ENCODE data around the gene SMIM14.

The SMIM14 gene

DNA sequence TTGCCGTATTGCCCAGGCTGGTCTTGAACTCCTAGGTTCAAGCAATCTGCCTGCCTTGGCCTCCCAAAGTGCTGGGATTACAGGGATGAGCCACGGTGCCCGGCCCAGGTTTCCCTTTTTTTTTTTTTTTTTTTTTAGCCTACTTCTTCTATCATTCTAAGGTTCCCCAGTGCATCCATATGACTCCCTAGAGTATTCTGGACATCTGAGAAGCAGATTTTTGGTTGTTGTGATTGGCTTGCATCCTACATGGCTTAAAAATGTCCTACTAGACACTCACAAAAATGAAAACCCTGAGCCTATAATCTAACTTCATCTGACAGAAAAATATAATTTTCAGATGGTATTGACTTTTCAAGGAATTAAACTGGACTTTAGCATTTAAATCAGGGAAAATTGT lies 41.7 kb downstream of the SMIM14 start:
- Mint-ChIP-seq H3K36me3 (ENCODE audit: low read depth) (no peaks in the 10 kb centered on the region), H3K9me3 (no peaks in the 10 kb centered on the region), H3K27me3 (ENCODE audit: low read depth) (no peaks in the 10 kb centered on the region), H3K4me1 (ENCODE audit: low read depth) (peaks cover 8% of the 10 kb centered on the region), H3K4me3 (no peak overlapping the region), H3K27ac (no peak overlapping the region)

DNA sequence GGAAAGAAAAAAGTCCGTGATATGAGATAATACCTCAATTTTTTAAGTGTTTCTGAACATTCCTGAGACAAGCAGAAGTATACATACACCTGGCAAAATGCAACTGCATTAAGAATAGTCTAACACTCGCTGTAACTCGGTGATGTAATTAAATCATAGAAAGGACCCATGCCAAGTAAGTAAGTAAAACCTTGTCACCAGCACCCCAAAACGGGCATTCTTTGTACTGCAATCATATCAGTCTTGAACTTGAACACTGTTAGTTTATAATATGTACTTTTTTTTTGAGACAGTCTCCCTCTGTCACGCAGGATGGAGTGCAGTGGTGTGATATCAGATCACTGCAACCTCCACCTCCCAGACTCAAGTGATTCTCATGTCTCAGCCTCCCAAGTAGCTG lies 47.4 kb downstream of the SMIM14 start:
- Mint-ChIP-seq H3K9me3 (no peaks in the 10 kb centered on the region), H3K4me3 (no peak overlapping the region), H3K36me3 (ENCODE audit: low read depth) (no peaks in the 10 kb centered on the region)

GRCh38 chr4:39587881-39588280 lies 50.8 kb downstream of the SMIM14 start:
- no peak overlapping the region for H3K27ac Mint-ChIP-seq
- H3K4me1 Mint-ChIP-seq (ENCODE audit: low read depth): no peaks in the 10 kb centered on the region
- H3K27me3 Mint-ChIP-seq (ENCODE audit: low read depth): no peaks in the 10 kb centered on the region
- H3K4me3 Mint-ChIP-seq: no peak overlapping the region
- no peaks in the 10 kb centered on the region for H3K36me3 Mint-ChIP-seq (ENCODE audit: low read depth)
- no peaks in the 10 kb centered on the region for H3K9me3 Mint-ChIP-seq

More for the DNA sequence above, 47.4 kb downstream of the SMIM14 start:
- no peaks in the 10 kb centered on the region for H3K4me1 Mint-ChIP-seq (ENCODE audit: low read depth)
- H3K27me3 Mint-ChIP-seq (ENCODE audit: low read depth): no peaks in the 10 kb centered on the region
- no peak overlapping the region for H3K27ac Mint-ChIP-seq

GRCh38 chr4:39574946-39575345 lies 63.7 kb downstream of the SMIM14 start:
- no peaks in the 10 kb centered on the region for H3K4me1 Mint-ChIP-seq (ENCODE audit: low read depth)
- H3K4me3 Mint-ChIP-seq: no peak overlapping the region
- no peaks in the 10 kb centered on the region for H3K27me3 Mint-ChIP-seq (ENCODE audit: low read depth)
- no peaks in the 10 kb centered on the region for H3K9me3 Mint-ChIP-seq
- no peak overlapping the region for H3K27ac Mint-ChIP-seq
- H3K36me3 Mint-ChIP-seq (ENCODE audit: low read depth): no peaks in the 10 kb centered on the region

DNA sequence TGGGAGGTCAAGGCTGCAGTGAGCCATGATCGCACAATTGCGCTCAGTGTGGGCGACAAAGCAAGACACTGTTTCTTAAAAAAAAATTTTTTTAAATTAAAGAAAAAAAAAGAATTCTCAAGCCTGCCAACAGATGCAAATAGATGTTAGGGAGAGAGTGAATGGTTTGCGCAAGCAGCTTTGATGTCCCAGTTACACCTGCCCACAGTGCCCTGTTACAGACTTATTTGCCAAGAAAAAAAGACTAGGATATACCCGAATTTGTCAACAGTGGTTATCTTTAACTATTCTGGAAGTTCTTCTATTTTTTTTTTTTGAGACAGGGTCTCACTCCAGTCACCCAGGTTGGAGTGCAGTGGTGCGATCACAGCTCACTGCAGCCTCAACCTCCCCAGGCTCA lies 67.2 kb downstream of the SMIM14 start:
- no peak overlapping the region for H3K4me3 Mint-ChIP-seq
- H3K27ac Mint-ChIP-seq: no peak overlapping the region
- H3K36me3 Mint-ChIP-seq (ENCODE audit: low read depth): no peaks in the 10 kb centered on the region
- no peaks in the 10 kb centered on the region for H3K27me3 Mint-ChIP-seq (ENCODE audit: low read depth)
- no peaks in the 10 kb centered on the region for H3K9me3 Mint-ChIP-seq
- H3K4me1 Mint-ChIP-seq (ENCODE audit: low read depth): no peaks in the 10 kb centered on the region

- Mint-ChIP-seq H3K36me3 (ENCODE audit: low read depth) (peaks cover 3% of the 10 kb centered on the region), H3K9me3 (peaks cover 3% of the 10 kb centered on the region), H3K4me3 (no peak overlapping the region), H3K4me1 (ENCODE audit: low read depth) (no peaks in the 10 kb centered on the region), H3K27ac (no peak overlapping the region), H3K27me3 (ENCODE audit: low read depth) (no peaks in the 10 kb centered on the region)
These were observed 67.6 kb downstream of the SMIM14 start for GRCh38 chr4:39571054-39571453.

- Mint-ChIP-seq H3K4me1 (ENCODE audit: low read depth) (no peaks in the 10 kb centered on the region), H3K36me3 (ENCODE audit: low read depth) (peaks cover 4% of the 10 kb centered on the region), H3K9me3 (peaks cover 12% of the 10 kb centered on the region), H3K4me3 (no peak overlapping the region), H3K27me3 (ENCODE audit: low read depth) (no peaks in the 10 kb centered on the region), H3K27ac (no peak overlapping the region)
These were observed 69.5 kb downstream of the SMIM14 start for GRCh38 chr4:39569209-39569608.

GRCh38 chr4:39568805-39569204 lies 69.9 kb downstream of the SMIM14 start:
- Mint-ChIP-seq H3K36me3 (ENCODE audit: low read depth) (peaks cover 4% of the 10 kb centered on the region), H3K27ac (no peak overlapping the region), H3K9me3 (peaks cover 12% of the 10 kb centered on the region), H3K4me1 (ENCODE audit: low read depth) (no peaks in the 10 kb centered on the region), H3K27me3 (ENCODE audit: low read depth) (no peaks in the 10 kb centered on the region), H3K4me3 (no peak overlapping the region)

DNA sequence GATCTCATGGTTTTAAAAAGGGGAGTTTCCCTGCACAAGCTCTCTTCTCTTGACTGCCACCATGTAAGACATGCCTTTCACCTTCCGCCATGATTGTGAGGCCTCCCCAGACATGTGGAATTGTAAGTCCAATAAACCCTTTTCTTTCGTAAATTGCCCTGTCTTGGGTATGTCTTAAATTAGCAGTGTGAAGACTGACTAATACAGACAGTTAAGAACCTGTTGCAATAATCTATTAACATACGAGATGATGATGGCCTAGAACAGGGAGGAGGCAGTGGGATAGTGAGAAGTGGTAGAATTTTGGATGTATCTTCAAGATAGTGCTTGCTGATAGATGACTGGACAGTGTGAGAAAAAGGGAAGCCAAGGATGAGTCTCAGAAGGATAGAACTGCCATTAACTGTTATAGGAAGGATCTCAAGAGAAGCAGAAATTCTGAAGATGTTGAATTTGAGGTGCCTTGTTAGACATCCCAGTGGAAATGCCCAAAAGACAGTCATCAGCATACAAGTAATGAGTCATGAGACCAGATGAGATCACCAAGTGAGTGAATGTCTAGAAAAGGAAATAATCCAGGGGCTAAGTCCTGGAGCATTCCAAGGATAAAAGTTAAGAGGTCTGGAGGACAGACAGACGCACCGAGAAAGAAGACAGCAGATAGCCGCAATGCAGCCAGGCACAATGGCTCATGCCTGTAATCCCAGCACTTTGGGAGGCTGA lies 72.6 kb downstream of the SMIM14 start:
- H3K4me3 Mint-ChIP-seq: no peak overlapping the region
- no peak overlapping the region for H3K27ac Mint-ChIP-seq
- H3K27me3 Mint-ChIP-seq (ENCODE audit: low read depth): no peaks in the 10 kb centered on the region
- no peaks in the 10 kb centered on the region for H3K4me1 Mint-ChIP-seq (ENCODE audit: low read depth)
- H3K36me3 Mint-ChIP-seq (ENCODE audit: low read depth): peaks cover 4% of the 10 kb centered on the region
- peaks cover 12% of the 10 kb centered on the region for H3K9me3 Mint-ChIP-seq

- Mint-ChIP-seq H3K9me3 (peaks cover 12% of the 10 kb centered on the region), H3K36me3 (ENCODE audit: low read depth) (peaks cover 4% of the 10 kb centered on the region), H3K4me1 (ENCODE audit: low read depth) (no peaks in the 10 kb centered on the region), H3K27me3 (ENCODE audit: low read depth) (peaks cover 3% of the 10 kb centered on the region), H3K27ac (no peak overlapping the region), H3K4me3 (no peak overlapping the region)
These were observed 75.3 kb downstream of the SMIM14 start for GRCh38 chr4:39563346-39563847.

DNA sequence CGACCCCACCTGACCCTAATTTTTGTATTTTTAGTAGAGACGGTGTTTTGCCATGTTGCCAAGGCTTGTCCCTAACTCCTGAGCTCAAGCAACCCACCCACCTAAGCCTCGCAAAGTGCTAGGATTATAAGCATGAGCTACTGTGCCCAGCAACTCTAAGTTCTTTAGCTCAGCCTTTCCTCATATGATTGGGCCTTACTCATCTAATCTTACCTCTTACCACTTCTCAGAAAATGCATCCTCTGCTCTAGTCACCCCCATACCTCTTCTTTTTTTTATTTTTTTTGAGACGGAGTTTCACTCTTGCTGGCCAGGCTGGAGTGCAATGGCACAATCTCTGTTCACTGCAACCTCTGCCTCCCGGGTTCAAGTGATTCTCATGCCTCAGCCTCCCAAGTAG lies 75.9 kb downstream of the SMIM14 start:
- peaks cover 12% of the 10 kb centered on the region for H3K9me3 Mint-ChIP-seq
- H3K27me3 Mint-ChIP-seq (ENCODE audit: low read depth): peaks cover 3% of the 10 kb centered on the region
- H3K4me3 Mint-ChIP-seq: no peak overlapping the region
- no peak overlapping the region for H3K27ac Mint-ChIP-seq
- H3K4me1 Mint-ChIP-seq (ENCODE audit: low read depth): no peaks in the 10 kb centered on the region
- peaks cover 4% of the 10 kb centered on the region for H3K36me3 Mint-ChIP-seq (ENCODE audit: low read depth)

DNA sequence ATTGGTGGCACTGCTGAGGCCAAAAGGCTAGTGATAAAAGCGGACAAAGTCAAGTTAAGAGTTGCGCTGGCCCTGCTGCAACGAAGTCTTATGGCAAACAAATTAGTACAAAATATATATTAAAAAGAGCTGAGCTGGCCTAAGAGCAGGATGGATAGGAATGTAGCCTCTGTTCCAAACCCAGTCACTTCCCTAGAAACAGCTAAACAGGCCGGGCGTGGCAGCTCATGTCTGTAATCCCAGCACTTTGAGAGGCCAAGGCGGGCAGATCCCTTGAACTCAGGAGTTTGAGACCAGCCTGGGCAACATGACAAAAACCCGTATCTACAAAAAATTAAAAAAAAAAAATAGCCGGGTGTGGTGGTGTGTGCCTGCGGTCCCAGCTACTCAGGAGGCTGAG lies 79.0 kb downstream of the SMIM14 start:
- no peak overlapping the region for H3K4me3 Mint-ChIP-seq
- H3K36me3 Mint-ChIP-seq (ENCODE audit: low read depth): no peaks in the 10 kb centered on the region
- no peak overlapping the region for H3K27ac Mint-ChIP-seq
- H3K9me3 Mint-ChIP-seq: peaks cover 4% of the 10 kb centered on the region
- H3K27me3 Mint-ChIP-seq (ENCODE audit: low read depth): peaks cover 3% of the 10 kb centered on the region
- H3K4me1 Mint-ChIP-seq (ENCODE audit: low read depth): no peaks in the 10 kb centered on the region

- peaks cover 3% of the 10 kb centered on the region for H3K27me3 Mint-ChIP-seq (ENCODE audit: low read depth)
- no peaks in the 10 kb centered on the region for H3K4me1 Mint-ChIP-seq (ENCODE audit: low read depth)
- H3K36me3 Mint-ChIP-seq (ENCODE audit: low read depth): no peaks in the 10 kb centered on the region
- H3K27ac Mint-ChIP-seq: no peak overlapping the region
- H3K9me3 Mint-ChIP-seq: no peaks in the 10 kb centered on the region
- no peak overlapping the region for H3K4me3 Mint-ChIP-seq
These were observed 83.2 kb downstream of the SMIM14 start for GRCh38 chr4:39555472-39555871.

- Mint-ChIP-seq H3K27me3 (ENCODE audit: low read depth) (no peaks in the 10 kb centered on the region), H3K27ac (no peak overlapping the region), H3K9me3 (no peaks in the 10 kb centered on the region), H3K36me3 (ENCODE audit: low read depth) (no peaks in the 10 kb centered on the region), H3K4me3 (no peak overlapping the region), H3K4me1 (ENCODE audit: low read depth) (no peaks in the 10 kb centered on the region)
These were observed 90.1 kb downstream of the SMIM14 start for GRCh38 chr4:39548425-39549067.

DNA sequence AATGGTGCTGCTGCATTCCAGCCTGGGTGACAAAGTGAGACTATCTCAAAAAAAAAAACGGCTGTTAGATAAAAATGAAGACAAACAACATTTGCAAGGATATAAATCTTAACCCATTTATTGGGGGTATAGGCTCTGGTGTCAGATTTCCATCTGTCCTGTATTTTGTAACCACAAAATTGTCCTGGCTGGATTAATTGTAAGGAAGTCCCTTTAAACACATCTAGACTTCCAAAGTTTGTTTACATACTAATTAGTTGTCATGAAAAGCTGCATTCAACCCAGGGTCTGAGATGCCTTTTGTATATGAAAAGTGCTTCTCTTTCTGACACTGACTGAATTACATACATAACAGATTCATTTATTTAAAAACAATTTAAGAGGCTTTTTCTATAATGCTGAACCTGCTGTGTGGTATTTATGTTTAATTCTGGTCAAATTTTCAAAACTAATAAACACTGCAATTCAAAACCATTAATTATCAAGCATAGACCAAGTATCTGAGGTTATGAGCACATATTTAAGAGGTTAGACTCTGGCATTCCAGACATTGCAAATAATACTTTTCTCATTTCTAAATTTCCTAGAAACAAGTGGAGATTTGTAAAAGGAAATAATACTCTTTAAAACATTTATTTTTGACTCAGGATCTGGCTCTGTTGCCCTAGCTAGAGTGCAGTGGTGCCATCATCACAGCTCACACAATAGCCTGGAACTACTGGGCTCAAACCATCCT lies 93.9 kb downstream of the SMIM14 start:
- Mint-ChIP-seq H3K4me1 (ENCODE audit: low read depth) (no peaks in the 10 kb centered on the region), H3K4me3 (no peak overlapping the region), H3K36me3 (ENCODE audit: low read depth) (no peaks in the 10 kb centered on the region), H3K27ac (no peak overlapping the region), H3K27me3 (ENCODE audit: low read depth) (no peaks in the 10 kb centered on the region), H3K9me3 (no peaks in the 10 kb centered on the region)

All from T-helper 1 cell treated with Interleukin-12 subunit alpha and Interleukin-12 subunit beta and Interleukin-4 antibody, amounts not matched to agents 30 μg/mL and 1 μg/mL, for 36 hours (primary cell).